HG02885 (cell line): Measurements from ENCODE around the gene IL23R.

Experiments
- ATAC-seq: cut with Tn5 transposase; IDR thresholded peaks from one replicate; pipeline ENCODE4 v1.9.1; 2021; ENCODE audit warnings: mild to moderate bottlenecking; ENCODE audit not compliant: unreplicated experiment, poor library complexity

Gene IL23R

DNA sequence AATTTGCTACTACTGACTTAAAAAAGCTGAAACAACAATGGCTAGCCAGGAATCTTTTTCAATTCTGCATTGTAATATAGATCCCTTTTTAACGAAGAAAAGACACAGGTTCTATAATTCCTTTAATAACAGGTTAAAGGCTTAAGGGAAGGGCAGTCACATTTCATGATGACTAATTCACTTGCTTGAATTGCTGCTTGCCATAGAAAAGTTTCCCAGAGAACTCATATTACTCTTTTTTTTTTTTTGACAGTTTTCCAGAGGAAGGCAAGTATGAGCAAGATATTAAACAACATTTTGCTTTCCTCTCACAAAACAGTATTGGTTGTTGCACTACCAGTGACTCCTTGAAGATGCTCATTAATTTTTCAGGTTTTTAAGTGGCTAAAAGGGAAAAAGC lies 60.9 kb downstream of the IL23R start:
- ATAC-seq: no peak

DNA sequence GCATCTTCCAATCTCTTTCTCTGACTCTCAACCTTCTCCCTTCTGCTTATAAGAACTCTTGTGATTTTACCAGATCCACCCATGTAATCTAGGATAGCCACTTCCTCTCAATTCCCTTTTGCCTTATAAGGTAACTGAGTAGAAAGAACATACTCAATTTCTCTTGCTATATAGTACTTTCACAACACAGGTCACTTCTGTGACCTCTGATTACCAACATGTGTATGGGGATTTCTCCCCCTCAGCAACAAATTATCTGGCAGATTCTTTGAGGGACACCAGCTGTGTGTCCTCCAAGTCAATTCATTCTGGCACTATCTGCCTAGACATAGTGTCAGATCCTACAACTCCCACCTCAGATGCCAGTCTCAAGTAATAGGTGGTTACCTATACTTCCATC lies 62.5 kb downstream of the IL23R start:
- ATAC-seq: no peak

- no peak for ATAC-seq
These were observed 64.3 kb downstream of the IL23R start for GRCh38 chr1:67230539-67230938.

- ATAC-seq: no peak
These were observed 70.0 kb downstream of the IL23R start for GRCh38 chr1:67236277-67236676.

DNA sequence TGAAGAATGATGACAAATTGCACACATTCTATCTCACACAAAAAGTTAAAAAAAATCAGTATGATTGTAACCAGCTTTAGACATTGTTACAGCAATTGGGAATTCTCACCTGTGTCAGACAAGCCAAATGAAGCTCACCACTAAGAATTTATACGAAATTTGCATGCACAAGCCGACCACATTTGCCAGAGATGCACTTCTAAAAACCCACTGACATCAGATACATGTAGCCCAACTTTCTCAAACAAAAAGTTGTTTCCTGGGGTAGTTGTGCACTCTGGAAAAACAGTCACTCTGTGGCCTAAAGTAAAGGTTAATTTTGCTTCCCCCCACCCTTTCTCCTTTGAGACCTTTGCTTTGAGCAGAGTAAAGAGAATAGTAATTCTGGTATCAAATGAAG lies 73.5 kb downstream of the IL23R start:
- no peak for ATAC-seq

DNA sequence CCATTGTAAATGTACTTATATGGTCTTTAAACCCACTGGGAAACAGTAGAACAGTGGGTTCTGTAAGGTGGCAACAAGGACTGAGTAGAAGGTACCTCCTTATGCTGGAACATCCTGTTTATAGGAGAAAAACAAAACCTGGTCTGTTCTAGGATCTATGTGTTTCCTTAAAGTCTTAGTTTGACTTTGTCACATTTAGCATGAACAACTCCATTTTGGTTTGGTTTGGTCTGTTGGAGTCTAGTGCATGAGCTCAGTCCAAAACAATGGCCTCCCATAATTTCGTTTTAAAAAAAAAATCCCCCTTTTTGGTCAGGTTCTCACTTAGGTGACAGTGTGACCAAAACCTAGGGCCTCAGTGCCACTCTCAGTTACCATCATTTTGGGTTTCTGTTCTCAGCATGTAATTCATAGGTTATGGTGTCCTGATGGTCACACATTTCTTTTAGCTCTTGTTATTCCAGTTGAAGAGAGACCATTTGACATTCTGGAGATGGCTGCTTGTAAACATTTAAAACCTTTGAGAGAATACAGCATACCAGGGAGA lies 75.0 kb downstream of the IL23R start:
- ATAC-seq: no peak

GRCh38 chr1:67242016-67242415 lies 75.8 kb downstream of the IL23R start:
- no peak for ATAC-seq

- no peak for ATAC-seq
These were observed 83.9 kb downstream of the IL23R start for GRCh38 chr1:67250051-67250653.

GRCh38 chr1:67256291-67257172 lies 90.3 kb downstream of the IL23R start:
- ATAC-seq: no peak

- ATAC-seq: no peak
These were observed 90.9 kb downstream of the IL23R start for GRCh38 chr1:67257173-67257535.

DNA sequence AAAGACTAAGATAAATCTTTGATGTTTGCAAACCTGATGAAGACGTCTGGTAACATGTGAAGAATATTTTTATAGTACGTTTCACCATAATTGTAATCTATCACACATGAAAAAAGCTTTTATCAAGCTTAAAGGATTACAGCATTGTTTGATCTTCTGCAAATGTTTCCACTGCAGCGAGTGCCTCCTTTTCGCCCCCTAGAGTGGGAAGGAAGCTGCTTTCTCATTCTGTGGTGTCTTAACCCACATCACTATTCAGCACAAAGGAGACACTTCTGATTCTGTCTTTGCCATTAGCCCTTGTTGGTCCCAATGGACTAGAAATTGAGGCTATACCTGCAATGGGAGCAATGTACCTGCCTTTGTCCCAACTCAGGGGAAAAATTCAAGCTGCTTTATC lies 95.4 kb downstream of the IL23R start:
- no peak for ATAC-seq

GRCh38 chr1:67262735-67263134 lies 96.5 kb downstream of the IL23R start:
- ATAC-seq: no peak

- ATAC-seq: no peak
These were observed 97.9 kb downstream of the IL23R start for GRCh38 chr1:67264152-67264551.

DNA sequence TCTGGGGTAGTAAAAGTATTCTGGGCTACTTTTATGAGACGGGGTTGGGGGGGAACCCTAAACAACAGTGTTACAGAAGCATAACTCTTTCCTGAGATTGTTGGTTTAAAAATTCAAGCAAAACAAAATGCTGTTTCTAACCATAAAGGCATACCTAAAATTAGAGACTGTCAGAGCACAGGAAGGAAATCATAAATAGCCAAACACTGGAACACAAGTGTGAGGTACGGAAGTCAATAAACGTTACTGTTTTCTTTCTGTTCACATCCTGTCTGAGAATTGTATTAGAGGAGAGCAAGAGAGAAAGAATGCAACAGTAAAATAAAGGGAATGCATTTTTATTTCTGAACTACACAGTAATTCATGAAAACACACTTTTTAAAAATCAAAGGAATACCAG lies 98.6 kb downstream of the IL23R start:
- ATAC-seq: peak; percentile 51

DNA sequence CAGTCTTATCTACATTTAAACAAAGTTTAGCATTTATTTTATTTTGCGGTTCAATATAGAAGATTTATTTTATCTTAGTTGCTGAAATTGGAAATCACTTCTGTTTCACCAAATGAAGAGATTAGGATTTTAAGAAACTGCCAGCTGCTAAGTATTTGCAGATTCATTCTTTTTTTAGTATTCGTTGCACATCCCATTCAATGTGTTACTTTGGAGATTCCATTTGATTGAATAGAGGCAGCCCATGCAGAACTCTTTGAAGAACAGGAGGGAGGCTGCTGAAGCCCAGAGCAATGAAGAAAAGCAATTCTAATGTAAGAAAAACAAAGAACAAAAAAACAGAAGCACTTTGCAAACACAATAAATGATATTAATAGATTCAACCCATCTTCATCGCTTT lies 102.8 kb downstream of the IL23R start:
- no peak for ATAC-seq

GRCh38 chr1:67270541-67270940 lies 104.3 kb downstream of the IL23R start:
- ATAC-seq: no peak

GRCh38 chr1:67273591-67273990 lies 107.3 kb downstream of the IL23R start:
- ATAC-seq: no peak

DNA sequence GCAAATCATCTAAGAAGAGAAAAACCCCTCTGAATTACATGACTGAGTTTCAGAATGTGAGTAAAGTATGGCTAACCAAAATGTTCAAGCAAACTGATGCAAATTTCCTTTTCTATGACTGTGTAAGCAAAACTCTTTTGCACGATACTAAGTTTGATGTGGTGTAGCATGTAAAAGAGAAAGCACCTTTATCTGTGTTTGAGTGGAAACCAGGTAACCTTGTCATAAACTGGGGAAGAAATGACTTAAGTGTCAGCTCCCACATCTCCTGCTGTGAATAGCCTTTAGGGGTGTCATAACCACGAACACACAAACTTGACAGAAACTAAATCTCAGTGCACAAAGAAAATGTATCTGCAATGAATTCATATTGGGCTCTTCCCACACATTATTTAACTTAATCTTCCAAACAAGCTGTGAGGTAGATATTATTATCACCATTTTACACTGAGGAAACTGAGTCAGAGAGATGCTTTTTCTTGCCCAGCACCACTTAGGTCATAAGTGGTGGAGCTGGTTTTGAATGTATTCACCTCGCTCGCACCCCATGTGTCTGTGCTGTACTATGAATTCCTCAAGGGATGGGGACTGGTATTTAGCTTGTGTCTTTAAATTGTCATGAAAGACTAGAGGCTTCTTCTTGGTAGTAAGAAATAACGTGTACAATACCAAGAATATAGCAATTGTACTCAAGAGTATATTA lies 108.5 kb downstream of the IL23R start:
- ATAC-seq: peak; percentile 95

DNA sequence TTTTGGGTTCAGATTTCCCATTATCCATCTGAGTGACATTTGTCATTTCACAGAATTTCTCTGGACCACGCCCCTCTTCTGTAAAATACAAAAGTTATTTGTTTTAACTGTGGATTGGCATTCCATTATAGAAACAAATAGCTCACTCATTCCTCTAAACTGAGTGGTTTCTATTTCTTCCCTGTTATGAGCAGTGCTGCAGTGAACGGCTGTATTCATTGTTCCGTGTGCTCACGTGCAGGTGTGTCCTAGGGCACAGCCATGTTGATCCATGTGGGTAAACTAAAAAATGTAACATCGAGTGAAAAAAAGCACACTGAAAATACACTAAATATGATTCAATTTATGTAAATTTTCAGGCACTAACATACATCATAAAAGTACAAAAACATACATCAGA lies 114.4 kb downstream of the IL23R start:
- no peak for ATAC-seq

DNA sequence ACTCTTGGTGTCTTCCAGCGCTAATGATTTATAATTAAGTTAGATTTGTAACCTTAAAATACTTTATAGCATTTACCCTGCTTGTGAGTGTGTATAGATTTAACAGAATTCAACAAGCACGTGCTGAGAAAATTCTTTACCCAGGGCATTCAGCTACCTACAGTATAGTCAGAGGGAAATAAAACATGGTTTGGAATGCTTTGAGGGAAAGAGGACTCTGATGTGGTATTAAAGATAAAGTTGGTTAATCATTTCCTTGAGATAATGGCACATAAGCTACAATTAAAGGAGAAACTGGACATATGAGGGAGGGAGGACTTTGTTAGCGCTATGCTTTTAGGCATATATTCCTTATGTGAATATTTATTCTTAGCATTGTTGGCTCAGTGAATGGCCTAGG lies 115.0 kb downstream of the IL23R start:
- ATAC-seq: no peak
